GM12801 (cell line): ENCODE data around the gene GNB1.

Experiments
- TF ChIP-seq, protein P1 (sequence below): IDR thresholded peaks from one replicate; pipeline ENCODE4 v1.5.1; 2011; ENCODE audit warnings: control low read depth; ENCODE audit not compliant: insufficient read length; ENCODE audit errors: extremely low read depth

The GNB1 gene

GRCh38 chr1:1775327-1776226, 115.3 kb downstream of the GNB1 start:
- TF ChIP-seq, protein P1, sequence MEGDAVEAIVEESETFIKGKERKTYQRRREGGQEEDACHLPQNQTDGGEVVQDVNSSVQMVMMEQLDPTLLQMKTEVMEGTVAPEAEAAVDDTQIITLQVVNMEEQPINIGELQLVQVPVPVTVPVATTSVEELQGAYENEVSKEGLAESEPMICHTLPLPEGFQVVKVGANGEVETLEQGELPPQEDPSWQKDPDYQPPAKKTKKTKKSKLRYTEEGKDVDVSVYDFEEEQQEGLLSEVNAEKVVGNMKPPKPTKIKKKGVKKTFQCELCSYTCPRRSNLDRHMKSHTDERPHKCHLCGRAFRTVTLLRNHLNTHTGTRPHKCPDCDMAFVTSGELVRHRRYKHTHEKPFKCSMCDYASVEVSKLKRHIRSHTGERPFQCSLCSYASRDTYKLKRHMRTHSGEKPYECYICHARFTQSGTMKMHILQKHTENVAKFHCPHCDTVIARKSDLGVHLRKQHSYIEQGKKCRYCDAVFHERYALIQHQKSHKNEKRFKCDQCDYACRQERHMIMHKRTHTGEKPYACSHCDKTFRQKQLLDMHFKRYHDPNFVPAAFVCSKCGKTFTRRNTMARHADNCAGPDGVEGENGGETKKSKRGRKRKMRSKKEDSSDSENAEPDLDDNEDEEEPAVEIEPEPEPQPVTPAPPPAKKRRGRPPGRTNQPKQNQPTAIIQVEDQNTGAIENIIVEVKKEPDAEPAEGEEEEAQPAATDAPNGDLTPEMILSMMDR: no peak

- TF ChIP-seq, protein P1: no peak
Observed at GRCh38 chr1:1773874-1774273, 117.0 kb downstream of the GNB1 start.

DNA sequence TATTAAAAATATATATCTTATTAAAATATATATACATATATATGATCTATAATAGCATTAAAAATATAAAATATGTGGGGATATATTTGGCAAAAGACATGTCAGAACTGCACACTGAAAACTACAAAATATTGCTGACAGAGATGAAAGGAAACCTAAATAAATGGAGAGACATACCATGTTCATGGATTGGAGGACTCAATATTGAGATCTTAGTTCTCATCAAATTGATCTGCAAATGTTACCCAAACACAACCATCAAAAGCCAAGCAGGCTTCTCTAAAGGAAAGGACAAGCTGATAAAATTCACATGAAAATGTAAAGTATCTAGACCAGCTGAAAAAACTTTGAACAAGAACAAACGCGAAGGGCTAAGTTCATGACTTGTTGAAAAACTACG, 119.8 kb downstream of the GNB1 start:
- TF ChIP-seq, protein P1: no peak

DNA sequence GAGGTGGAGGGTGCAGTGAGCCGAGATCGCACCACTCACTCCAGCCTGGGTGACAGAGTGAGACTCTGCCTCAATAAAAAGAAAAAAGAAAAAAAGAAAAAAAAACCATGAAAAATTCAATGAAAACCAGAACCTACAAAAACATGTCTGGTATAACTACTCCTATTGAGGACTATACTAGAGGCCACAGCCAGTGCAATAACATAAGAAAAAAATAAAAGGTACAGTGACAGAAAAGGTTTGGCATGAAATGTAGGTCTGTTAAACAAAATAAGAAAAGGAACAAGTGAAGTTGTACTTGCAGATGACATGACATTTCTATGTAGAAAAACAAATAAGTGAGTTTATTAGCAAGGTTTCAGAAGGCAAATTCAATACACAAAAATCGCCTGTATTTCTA, 120.8 kb downstream of the GNB1 start:
- TF ChIP-seq, protein P1: no peak

GRCh38 chr1:1768249-1768992, 122.5 kb downstream of the GNB1 start:
- TF ChIP-seq, protein P1: no peak

GRCh38 chr1:1764876-1765470, 125.9 kb downstream of the GNB1 start:
- TF ChIP-seq, protein P1: no peak
